Endometrial microvascular endothelial cells (primary cell): ENCODE results near the gene NKX2-1. TPM values are rescaled to one million over a fixed set of nuclear protein-coding genes. Genes with fewer than 3 reads are reported as not detected.
"Not testable (repeated sequence)": the region's sequence is repeated elsewhere in the genome, so short reads cannot be mapped to it uniquely, and the experiment has no call there.

Source experiments
- in situ Hi-C: cut with HindIII; loops from 2 replicates; pipeline ENCODE4 v1.10.0; 2017; ENCODE audit warnings: low sequenced_read_pairs, low pct_unique_long_range_greater_than_20kb; ENCODE audit errors: inconsistent ontology term
- total RNA-seq: library from RNA; depleted of rRNA; stranded (reverse); fragments of >200 nt; gene quantifications from one replicate; pipeline ENCODE4 v1.2.3, GENCODE V29; 2015; ENCODE audit errors: inconsistent ontology term

The NKX2-1 gene
- not detected for total RNA-seq

- in situ Hi-C loops, result no loop called here
Observed at GRCh38 chr14:36519431-36520321, at the start of gene NKX2-1. NKX2-1 (minus strand) TSS chr14:36520232; CDS start chr14:36520129, 103 bp downstream.

GRCh38 chr14:36556811-36557433 is 36.9 kb upstream of the NKX2-1 start:
- in situ Hi-C loops, result no loop called here

GRCh38 chr14:36555998-36556743 is 36.1 kb upstream of the NKX2-1 start:
- in situ Hi-C loops, result no loop called here

- in situ Hi-C loops, result no loop called here
Observed at GRCh38 chr14:36553656-36554260, 33.7 kb upstream of the NKX2-1 start.

GRCh38 chr14:36550899-36551298 is 30.9 kb upstream of the NKX2-1 start:
- in situ Hi-C loops, result no loop called here

- in situ Hi-C loops, result not testable (repeated sequence)
Observed at GRCh38 chr14:36544280-36544679, 24.2 kb upstream of the NKX2-1 start.

GRCh38 chr14:36538051-36538450 is 18.0 kb upstream of the NKX2-1 start:
- in situ Hi-C loops, result no loop called here

GRCh38 chr14:36529062-36529461 is 9.0 kb upstream of the NKX2-1 start:
- in situ Hi-C loops, result no loop called here

GRCh38 chr14:36525746-36526099 is 5.7 kb upstream of the NKX2-1 start:
- in situ Hi-C loops, result no loop called here

GRCh38 chr14:36524874-36525745 is 5.1 kb upstream of the NKX2-1 start:
- in situ Hi-C loops, result no loop called here

GRCh38 chr14:36524220-36524837 is 4.3 kb upstream of the NKX2-1 start:
- in situ Hi-C loops, result no loop called here

GRCh38 chr14:36522972-36523715 is 3.1 kb upstream of the NKX2-1 start:
- in situ Hi-C loops, result no loop called here

GRCh38 chr14:36522347-36522971 is 2.4 kb upstream of the NKX2-1 start:
- in situ Hi-C loops, result no loop called here

- in situ Hi-C loops, result no loop called here
Observed at GRCh38 chr14:36521598-36522345, 1.7 kb upstream of the NKX2-1 start.

- in situ Hi-C loops, result no loop called here
Observed at GRCh38 chr14:36520601-36521525, 831 bp upstream of the NKX2-1 start.
